HCT116 (cell line): ENCODE results near the gene PRPS1. TPM values are rescaled to one million over a fixed set of nuclear protein-coding genes. Genes with fewer than 3 reads are reported as not detected.

ENCODE experiments used
- ATAC-seq: fragments of 200-7000 bp; cut with Tn5 transposase; 2 replicates; pipeline ENCODE4 v1.9.1; 2020; ENCODE audit warnings: mild to moderate bottlenecking, moderate library complexity
- BruUV-seq: library from RNA; stranded (reverse); fragments of 400-500 nt; replicated peaks from 2 replicates; lab custom pipeline; 2021; lab: Mats Ljungman, UMichigan
- CTCF ChIA-PET: fragments of 300-600 bp; sonication (Branson Sonifier 250); formaldehyde crosslinking; loops from one replicate; lab custom pipeline; 2021; ENCODE audit warnings: antibody characterized with exemption; lab: Charles Lee
- POLR2A ChIA-PET: fragments of 300-600, 350-600 bp; sonication (Branson Sonifier 250); formaldehyde crosslinking; loops from one replicate; lab custom pipeline; 2021; ENCODE audit warnings: antibody characterized with exemption; lab: Charles Lee
- RAD21 ChIA-PET, 2 experiments: fragments of 300-600 bp; sonication (Branson Sonifier 250); formaldehyde crosslinking; loops; one replicate each; lab custom pipeline; 2023; ENCODE audit warnings: low total read pairs in 2 of 2; ENCODE audit not compliant: uncharacterized antibody in 2 of 2, unreplicated experiment in 2 of 2, low non-redundant PET in 1 of 2; lab: Charles Lee
- DNase-seq: peaks from one replicate; pipeline ENCODE4 v3.0.0-alpha.2; 2010; ENCODE audit warnings: low read depth, low spot score
- H2AFZ ChIP-seq: fragments of 200-600 bp; shearing (Covaris generic), sonication (generic); 2 replicates; pipeline ENCODE4 v1.6.1; 2017; ENCODE audit warnings: low read depth, mixed run types, mixed read lengths, antibody characterized with exemption, low read length; ENCODE audit not compliant: poor library complexity, severe bottlenecking
- H3K27ac ChIP-seq: 2 replicates; pipeline ENCODE4 v1.5.1; 2012; ENCODE audit warnings: low read depth, low read length
- H3K27me3 ChIP-seq: fragments of 200-600 bp; sonication (generic); 2 replicates; pipeline ENCODE4 v1.6.1; 2016; ENCODE audit warnings: mixed run types, low read length, mixed read lengths; ENCODE audit not compliant: insufficient read depth
- H3K36me3 ChIP-seq, 2 experiments: fragments of 200-500 bp in 1 of 2; fragments of 200-600 bp in 1 of 2; sonication (Bioruptor generic) in 1 of 2; sonication (generic) in 1 of 2; 2 replicates each; pipeline versions ENCODE4 v1.5.1 to v1.6.1; 2014 to 2016; ENCODE audit warnings: low read length in 2 of 2, inconsistent platforms in 1 of 2, mixed read lengths in 1 of 2, mixed run types in 1 of 2; ENCODE audit not compliant: insufficient read depth in 2 of 2, control insufficient read depth in 1 of 2
- H3K4me1 ChIP-seq, 2 experiments: fragments of 200-600 bp in 1 of 2; sonication (generic) in 1 of 2; 2 replicates each; pipeline versions ENCODE4 v1.5.1 to v1.6.1; 2012 to 2017; ENCODE audit warnings: low read length in 2 of 2, inconsistent platforms in 1 of 2, mild to moderate bottlenecking in 1 of 2, mixed read lengths in 1 of 2, mixed run types in 1 of 2, moderate library complexity in 1 of 2; ENCODE audit not compliant: insufficient read depth in 2 of 2, control insufficient read depth in 1 of 2
- H3K4me2 ChIP-seq: fragments of 200-600 bp; sonication (generic); 2 replicates; pipeline ENCODE4 v1.6.1; 2017; ENCODE audit warnings: mixed run types, low read length, mixed read lengths
- H3K4me3 ChIP-seq, 2 experiments: fragments of 200-600 bp in 1 of 2; sonication (generic) in 1 of 2; replicated peaks in 1 of 2; 2 replicates each; pipeline ENCODE4 v1.5.1; 2011 to 2016; ENCODE audit warnings: low read length in 2 of 2, control low read depth in 1 of 2, low read depth in 1 of 2, mild to moderate bottlenecking in 1 of 2, mixed read lengths in 1 of 2, mixed run types in 1 of 2
- H3K79me2 ChIP-seq: fragments of 200-600 bp; sonication (generic); 2 replicates; pipeline ENCODE4 v1.6.1; 2017; ENCODE audit warnings: mild to moderate bottlenecking, mixed run types, low read length, moderate library complexity, mixed read lengths; ENCODE audit not compliant: insufficient read depth
- H3K9ac ChIP-seq: fragments of 200-600 bp; sonication (generic); 2 replicates; pipeline ENCODE4 v1.6.1; 2016; ENCODE audit warnings: low read length, mixed read lengths
- H3K9me2 ChIP-seq: fragments of 200-600 bp; sonication (generic), shearing (Covaris generic); 2 replicates; pipeline ENCODE4 v1.6.1; 2017; ENCODE audit warnings: mixed run types, mild to moderate bottlenecking, moderate library complexity; ENCODE audit not compliant: insufficient read depth
- H3K9me3 ChIP-seq, 2 experiments: fragments of 200-500 bp in 1 of 2; fragments of 200-600 bp in 1 of 2; sonication (Bioruptor generic) in 1 of 2; sonication (generic) in 1 of 2; 2 replicates each; pipeline ENCODE4 v1.6.1; 2014 to 2017; ENCODE audit warnings: low read length in 2 of 2, mixed read lengths in 2 of 2, inconsistent platforms in 1 of 2, low read depth in 1 of 2, mild to moderate bottlenecking in 1 of 2, mixed run types in 1 of 2, moderate library complexity in 1 of 2; ENCODE audit not compliant: control insufficient read depth in 1 of 2, insufficient read depth in 1 of 2
- H4K20me1 ChIP-seq: fragments of 200-600 bp; sonication (generic), shearing (Covaris generic); 2 replicates; pipeline ENCODE4 v1.6.1; 2017; ENCODE audit warnings: mixed run types, mild to moderate bottlenecking, moderate library complexity; ENCODE audit not compliant: insufficient read depth
- ATF3 ChIP-seq: IDR thresholded peaks from 2 replicates; pipeline ENCODE4 v1.6.1; 2012
- CBX3 ChIP-seq: IDR thresholded peaks from 2 replicates; pipeline ENCODE4 v1.6.1; 2012; ENCODE audit warnings: low read depth
- CEBPB ChIP-seq: IDR thresholded peaks from 2 replicates; pipeline ENCODE4 v1.6.1; 2012; ENCODE audit warnings: low read depth
- EGR1 ChIP-seq: IDR thresholded peaks from 2 replicates; pipeline ENCODE4 v1.6.1; 2012; ENCODE audit warnings: low read depth
- ELF1 ChIP-seq: IDR thresholded peaks from 2 replicates; pipeline ENCODE4 v1.6.1; 2012; ENCODE audit warnings: low read depth, borderline replicate concordance
- EZH2phosphoT487 ChIP-seq: fragments of 200-600 bp; IDR thresholded peaks from 2 replicates; pipeline ENCODE4 v1.6.1; 2018; ENCODE audit warnings: antibody characterized with exemption, borderline replicate concordance
- FOSL1 ChIP-seq: IDR thresholded peaks from 2 replicates; pipeline ENCODE4 v1.6.1; 2012; ENCODE audit warnings: low read depth
- JUND ChIP-seq: IDR thresholded peaks from 2 replicates; pipeline ENCODE4 v1.6.1; 2012
- SIN3A ChIP-seq: IDR thresholded peaks from 2 replicates; pipeline ENCODE4 v1.6.1; 2012; ENCODE audit warnings: low read depth
- SP1 ChIP-seq: IDR thresholded peaks from 2 replicates; pipeline ENCODE4 v1.6.1; 2012; ENCODE audit warnings: low read depth
- SRF ChIP-seq: IDR thresholded peaks from 2 replicates; pipeline ENCODE4 v1.6.1; 2012; ENCODE audit warnings: low read depth
- TCF7L2 ChIP-seq: IDR thresholded peaks from 2 replicates; pipeline ENCODE4 v1.7.0; 2011; ENCODE audit warnings: borderline replicate concordance, inconsistent platforms; ENCODE audit not compliant: insufficient read depth, insufficient read length; ENCODE audit errors: extremely low read depth
- YY1 ChIP-seq: IDR thresholded peaks from 2 replicates; pipeline ENCODE4 v1.6.1; 2011; ENCODE audit warnings: low read length, low read depth, moderate library complexity, mild to moderate bottlenecking; ENCODE audit not compliant: insufficient replicate concordance; ENCODE audit errors: extremely low read depth
- ZBTB33 ChIP-seq: IDR thresholded peaks from 2 replicates; pipeline ENCODE4 v1.6.1; 2011; ENCODE audit warnings: mild to moderate bottlenecking, low read length, moderate library complexity; ENCODE audit not compliant: insufficient replicate concordance; ENCODE audit errors: extremely low read depth
- ZFX ChIP-seq: fragments of 450-650 bp; IDR thresholded peaks from 2 replicates; pipeline ENCODE4 v1.6.1; 2017
- ZNF274 ChIP-seq: fragments of 200-500 bp; sonication (Bioruptor generic); IDR thresholded peaks from 2 replicates; pipeline ENCODE4 v1.6.1; 2014; ENCODE audit warnings: mild to moderate bottlenecking, low read depth, low read length, inconsistent platforms
- intact Hi-C: fragments of 100-400 bp; cut with micrococcal nuclease; formaldehyde crosslinking; loops from 2 replicates; pipeline ENCODE4 v1.10.0; 2022
- total RNA-seq: library from RNA; stranded (reverse); gene quantifications from one replicate; pipeline ENCODE4 v1.2.1, GENCODE V29; 2021; ENCODE audit not compliant: unreplicated experiment

The PRPS1 gene
- total RNA-seq, 1 experiment from 2014 or later: 62.6 TPM

DNA sequence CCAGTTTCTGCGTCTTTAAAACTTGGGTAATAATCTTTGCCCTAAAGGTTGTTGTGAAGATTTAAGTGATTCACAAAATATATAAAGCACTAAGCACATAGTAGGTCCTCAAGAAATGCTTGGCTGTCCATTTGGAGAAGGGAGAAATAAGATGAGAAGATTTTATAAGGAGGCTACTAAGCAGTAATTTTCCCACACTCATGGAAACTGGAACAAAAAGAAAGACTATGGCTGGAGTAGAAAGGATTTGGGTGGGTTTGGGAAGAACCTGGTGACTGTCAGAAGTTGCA lies 47.0 kb downstream of the PRPS1 start:
- H3K79me2 ChIP-seq: no peaks in the 10 kb centered on the region
- no peaks in the 10 kb centered on the region for H3K9me2 ChIP-seq
- no peak for TF ChIP-seq ZNF274
- TF ChIP-seq FOSL1: no peak
- no peak for TF ChIP-seq SRF
- no peak overlapping the region; the same call in 1 of the 2 replicates for H3K9ac ChIP-seq
- no TSS peak for BruUV-seq
- no peaks in the 10 kb centered on the region for H3K36me3 ChIP-seq
- H3K4me2 ChIP-seq: peak overlapping the region; percentile 87; the same call in 1 of the 2 replicates
- H3K4me1 ChIP-seq: peaks cover 33 to 55% of the 10 kb centered on the region in 2 experiments
- H2AFZ ChIP-seq: no peak overlapping the region
- ChIA-PET CTCF (no interaction called here), RAD21 (interaction anchor here in 1 of 2 experiments (1.1 kb wide), 1 partner anchor 16 kb away, joined by 3 read pairs; no protein-coding TSS in a partner anchor), POLR2A (no interaction called here)
- DNase-seq (no peak), ATAC-seq (no peak)
- no peak overlapping the region for H3K4me3 ChIP-seq
- no peaks in the 10 kb centered on the region for H4K20me1 ChIP-seq
- no peaks in the 10 kb centered on the region for H3K9me3 ChIP-seq
- no peak overlapping the region for H3K27ac ChIP-seq
- H3K27me3 ChIP-seq: no peaks in the 10 kb centered on the region
- intact Hi-C loops: no loop called here

GRCh38 chrX:107675823-107676555 lies 47.7 kb downstream of the PRPS1 start:
- H4K20me1 ChIP-seq: no peaks in the 10 kb centered on the region
- no peak overlapping the region for H2AFZ ChIP-seq
- H3K79me2 ChIP-seq: no peaks in the 10 kb centered on the region
- TF ChIP-seq ZNF274: no peak
- TF ChIP-seq ZBTB33: no peak
- TF ChIP-seq CEBPB: no peak
- TF ChIP-seq SP1: no peak
- no peak for TF ChIP-seq ZFX
- TF ChIP-seq EGR1: no peak
- TF ChIP-seq TCF7L2: no peak
- no peak for TF ChIP-seq ELF1
- no peak for TF ChIP-seq SIN3A
- TF ChIP-seq EZH2phosphoT487: no peak
- no peak for TF ChIP-seq FOSL1
- TF ChIP-seq JUND: no peak
- no peak for TF ChIP-seq SRF
- no peak for TF ChIP-seq ATF3
- no peak for TF ChIP-seq YY1
- no peak for TF ChIP-seq CBX3
- peak overlapping the region; percentile 61 to 67 for H3K4me3 ChIP-seq
- ChIA-PET CTCF (interaction anchor here (1.9 kb wide), 1 partner anchor 101 kb away, joined by 4 read pairs; the partner anchor contains the start of gene NCBP2L), POLR2A (interaction anchor here (2.4 kb wide), 1 partner anchor 41 kb away, joined by 9 read pairs; no protein-coding TSS in a partner anchor), RAD21 (no interaction called here)
- peak overlapping the region; percentile 82 for H3K9ac ChIP-seq
- TSS peak; percentile 57 for BruUV-seq
- H3K4me2 ChIP-seq: peak overlapping the region; percentile 87
- peak overlapping the region; percentile 78 for H3K27ac ChIP-seq
- ATAC-seq (no peak), DNase-seq (no peak)
- intact Hi-C loops: loop anchor here (1.0 kb wide), 1 partner anchor 41 kb away; no protein-coding TSS in a partner anchor
- no peaks in the 10 kb centered on the region for H3K9me2 ChIP-seq
- H3K9me3 ChIP-seq: no peaks in the 10 kb centered on the region
- no peaks in the 10 kb centered on the region for H3K27me3 ChIP-seq
- no peaks in the 10 kb centered on the region for H3K36me3 ChIP-seq
- H3K4me1 ChIP-seq: peaks cover 33 to 55% of the 10 kb centered on the region in 2 experiments
